Liver (tissue), 9 donors: ENCODE data around the gene SETD6. TPM values are rescaled to one million over a fixed set of nuclear protein-coding genes. Genes with fewer than 3 reads are reported as not detected.

Source experiments
- DNase-seq: peaks from one replicate; pipeline ENCODE4 v3.0.0-alpha.2; 2017; ENCODE audit warnings: low spot score
- H3K27ac ChIP-seq, 2 donors: one replicate each; pipeline ENCODE4 v1.7.0; 2013; ENCODE audit warnings: inconsistent platforms in 2 of 2, low read length in 2 of 2, control low read depth in 1 of 2, low read depth in 1 of 2, mild to moderate bottlenecking in 1 of 2
- H3K27me3 ChIP-seq, 4 donors: one replicate each; pipeline versions ENCODE4 v1.6.1 to v1.7.0; 2013; ENCODE audit warnings: low read length in 3 of 4, inconsistent platforms in 1 of 4, mild to moderate bottlenecking in 1 of 4, moderate library complexity in 1 of 4; ENCODE audit not compliant: control insufficient read depth in 4 of 4, insufficient read depth in 4 of 4
- H3K36me3 ChIP-seq, 4 donors: one replicate each; pipeline versions ENCODE4 v1.6.1 to v1.7.0; 2013; ENCODE audit warnings: low read length in 3 of 4, mild to moderate bottlenecking in 3 of 4, low read depth in 1 of 4, moderate library complexity in 1 of 4; ENCODE audit not compliant: control insufficient read depth in 4 of 4, insufficient read depth in 3 of 4
- H3K4me1 ChIP-seq, 4 donors: one replicate each; pipeline versions ENCODE4 v1.6.1 to v1.7.0; 2013; ENCODE audit warnings: low read length in 3 of 4, mild to moderate bottlenecking in 3 of 4, moderate library complexity in 1 of 4; ENCODE audit not compliant: control insufficient read depth in 4 of 4, insufficient read depth in 4 of 4
- H3K4me3 ChIP-seq, 3 donors: one replicate each; pipeline versions ENCODE4 v1.6.1 to v1.7.0; 2013; ENCODE audit warnings: low read length in 3 of 3, control low read depth in 1 of 3, low read depth in 1 of 3, mild to moderate bottlenecking in 1 of 3
- H3K9ac ChIP-seq, 2 donors: one replicate each; pipeline ENCODE4 v1.7.0; 2013; ENCODE audit warnings: low read length in 2 of 2, mild to moderate bottlenecking in 2 of 2, moderate library complexity in 2 of 2, control low read depth in 1 of 2, low read depth in 1 of 2
- H3K9me3 ChIP-seq, 4 donors: one replicate each; pipeline versions ENCODE4 v1.6.1 to v1.7.0; 2013; ENCODE audit warnings: low read length in 3 of 4; ENCODE audit not compliant: control insufficient read depth in 4 of 4
- EGR1 ChIP-seq, 2 donors: IDR thresholded peaks; 2 replicates each; pipeline ENCODE4 v1.6.1; 2016 to 2018; ENCODE audit warnings: antibody characterized with exemption in 2 of 2, low read depth in 2 of 2
- FOXA1 ChIP-seq: IDR thresholded peaks from 2 replicates; pipeline ENCODE4 v1.6.1; 2016; ENCODE audit warnings: antibody characterized with exemption
- FOXA2 ChIP-seq: IDR thresholded peaks from 2 replicates; pipeline ENCODE4 v1.6.1; 2016; ENCODE audit warnings: antibody characterized with exemption
- HNF4A ChIP-seq, 2 donors: conservative IDR thresholded peaks; 2 replicates each; pipeline ENCODE4 v1.6.1; 2016; ENCODE audit warnings: antibody characterized with exemption in 2 of 2, mild to moderate bottlenecking in 2 of 2
- HNF4G ChIP-seq: IDR thresholded peaks from 2 replicates; pipeline ENCODE4 v1.6.1; 2016; ENCODE audit warnings: antibody characterized with exemption
- JUND ChIP-seq, 2 donors: IDR thresholded peaks; 2 replicates each; pipeline ENCODE4 v1.6.1; 2016; ENCODE audit warnings: antibody characterized with exemption in 2 of 2
- RAD21 ChIP-seq, 2 donors: IDR thresholded peaks; 2 replicates each; pipeline ENCODE4 v1.6.1; 2016; ENCODE audit warnings: antibody characterized with exemption in 2 of 2, mild to moderate bottlenecking in 2 of 2
- SP1 ChIP-seq: IDR thresholded peaks from 2 replicates; pipeline ENCODE4 v1.6.1; 2018; ENCODE audit warnings: antibody characterized with exemption, mild to moderate bottlenecking
- YY1 ChIP-seq: IDR thresholded peaks from 2 replicates; pipeline ENCODE4 v1.6.1; 2016; ENCODE audit warnings: antibody characterized with exemption, mild to moderate bottlenecking
- WGBS: extraction: QIAGEN DNeasy Blood & Tissue Kit; methylation state at CpG from one replicate; pipeline ENCODE4 v1.1.7; 2013; 5-methylcytosine and 5-hydroxymethylcytosine counted together
- polyA plus RNA-seq, 2 donors: library from polyadenylated mRNA; stranded (reverse) in 1 of 2; unstranded in 1 of 2; fragments of 200-250 nt in 1 of 2; fragments of >200 nt in 1 of 2; fragmentation: Nextera tagmentation in 1 of 2; extraction: Ambion mirVana in 1 of 2; gene quantifications; one replicate each; pipeline versions ENCODE4 v1.2.1 to v1.2.3, GENCODE V29; 2013 to 2015
- total RNA-seq, 2 donors: library from RNA; depleted of rRNA; stranded (reverse); fragments of >200 nt; gene quantifications; one replicate each; pipeline ENCODE4 v1.2.3, GENCODE V29; 2014
- TF ChIP-seq, protein P1 (sequence below): IDR thresholded peaks from 2 replicates; pipeline ENCODE4 v1.6.1; 2016; ENCODE audit warnings: antibody characterized with exemption
- TF ChIP-seq, protein P2 (sequence below): fragments of 150-350 bp; IDR thresholded peaks from 2 replicates; pipeline ENCODE4 v1.5.1; 2017; ENCODE audit warnings: improper control_type of control experiment, low read depth, low read length; ENCODE audit not compliant: missing input control
- TF ChIP-seq, protein P3 (sequence below): IDR thresholded peaks from 2 replicates; pipeline ENCODE4 v1.6.1; 2016; ENCODE audit warnings: antibody characterized with exemption
- donor health status: healthy.
- donor health status: healthy.
- donor health status: healthy.
- donor health status: healthy.
- donor health status: healthy.

Gene SETD6
- total and polyA plus RNA-seq, 4 donors, result 6.9 to 17.7 (median 10.2) TPM

DNA sequence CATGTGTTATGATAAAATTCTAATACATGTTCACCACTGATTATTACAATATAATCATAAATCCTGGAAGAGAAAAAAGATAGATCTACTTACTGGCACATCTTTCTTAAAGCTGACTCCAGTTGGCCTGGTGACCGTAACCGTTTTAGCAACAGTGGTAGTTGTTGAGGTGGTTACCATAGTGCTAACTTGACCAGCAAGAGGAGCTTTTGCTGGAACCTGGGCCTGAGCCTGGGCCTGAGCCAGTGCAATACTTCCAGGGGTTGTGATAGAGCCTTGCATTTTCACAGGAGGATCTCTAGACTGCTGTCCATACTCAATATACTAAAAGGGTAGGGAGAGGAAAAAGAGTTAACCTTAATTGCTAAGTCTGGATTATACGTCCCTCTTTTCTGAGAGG lies 36.2 kb downstream of the SETD6 start:
- Histone ChIP-seq H3K27me3 (no peaks in the 10 kb centered on the region), H3K4me1 (no peaks in the 10 kb centered on the region), H3K4me3 (no peak overlapping the region), H3K9me3 (no peaks in the 10 kb centered on the region), H3K9ac (no peak overlapping the region), H3K27ac (no peak overlapping the region), H3K36me3 (peaks cover 13 to 90% (median 84%) of the 10 kb centered on the region in 4 donors)
- TF ChIP-seq FOXA2 (no peak), YY1 (no peak), EGR1 (IDR thresholded peaks at IDR 0.05; ENCODE audit: low read depth in 2 of 2) (no peak), FOXA1 (no peak), RAD21 (IDR thresholded peaks at IDR 0.05) (no peak)
- TF ChIP-seq, protein P1, sequence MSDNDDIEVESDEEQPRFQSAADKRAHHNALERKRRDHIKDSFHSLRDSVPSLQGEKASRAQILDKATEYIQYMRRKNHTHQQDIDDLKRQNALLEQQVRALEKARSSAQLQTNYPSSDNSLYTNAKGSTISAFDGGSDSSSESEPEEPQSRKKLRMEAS, result no peak
- TF ChIP-seq, protein P2, sequence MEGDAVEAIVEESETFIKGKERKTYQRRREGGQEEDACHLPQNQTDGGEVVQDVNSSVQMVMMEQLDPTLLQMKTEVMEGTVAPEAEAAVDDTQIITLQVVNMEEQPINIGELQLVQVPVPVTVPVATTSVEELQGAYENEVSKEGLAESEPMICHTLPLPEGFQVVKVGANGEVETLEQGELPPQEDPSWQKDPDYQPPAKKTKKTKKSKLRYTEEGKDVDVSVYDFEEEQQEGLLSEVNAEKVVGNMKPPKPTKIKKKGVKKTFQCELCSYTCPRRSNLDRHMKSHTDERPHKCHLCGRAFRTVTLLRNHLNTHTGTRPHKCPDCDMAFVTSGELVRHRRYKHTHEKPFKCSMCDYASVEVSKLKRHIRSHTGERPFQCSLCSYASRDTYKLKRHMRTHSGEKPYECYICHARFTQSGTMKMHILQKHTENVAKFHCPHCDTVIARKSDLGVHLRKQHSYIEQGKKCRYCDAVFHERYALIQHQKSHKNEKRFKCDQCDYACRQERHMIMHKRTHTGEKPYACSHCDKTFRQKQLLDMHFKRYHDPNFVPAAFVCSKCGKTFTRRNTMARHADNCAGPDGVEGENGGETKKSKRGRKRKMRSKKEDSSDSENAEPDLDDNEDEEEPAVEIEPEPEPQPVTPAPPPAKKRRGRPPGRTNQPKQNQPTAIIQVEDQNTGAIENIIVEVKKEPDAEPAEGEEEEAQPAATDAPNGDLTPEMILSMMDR, result no peak
- 88% methylated on average over 3 of the region's 3 CpGs for WGBS
- DNase-seq, result no peak

DNA sequence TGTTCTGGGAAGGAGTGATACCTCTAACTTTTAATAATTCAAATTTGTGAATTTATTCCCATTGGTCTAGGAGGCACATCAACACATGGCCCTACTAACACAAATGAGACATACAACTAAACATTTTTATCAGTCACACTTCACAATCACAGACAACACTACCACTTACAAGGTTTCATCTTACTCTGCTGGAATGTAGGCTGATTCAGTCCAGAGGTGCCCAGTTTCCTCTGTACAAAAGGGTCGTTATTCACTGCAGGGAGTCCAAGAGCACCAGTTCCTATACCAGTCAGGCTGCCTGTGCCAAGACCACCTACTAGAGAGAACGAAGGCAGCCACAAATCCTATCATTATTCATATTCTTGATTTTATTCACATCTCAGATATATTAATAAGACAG lies 41.4 kb downstream of the SETD6 start:
- Histone ChIP-seq H3K4me1 (no peaks in the 10 kb centered on the region), H3K4me3 (no peak overlapping the region), H3K9me3 (no peaks in the 10 kb centered on the region), H3K27ac (no peak overlapping the region), H3K27me3 (no peaks in the 10 kb centered on the region), H3K9ac (no peak overlapping the region), H3K36me3 (peaks cover 14 to 78% (median 72%) of the 10 kb centered on the region in 4 donors)
- no peak for TF ChIP-seq HNF4G
- TF ChIP-seq SP1, result no peak
- DNase-seq, result no peak
- 88% methylated on average over 2 of the region's 2 CpGs for WGBS

DNA sequence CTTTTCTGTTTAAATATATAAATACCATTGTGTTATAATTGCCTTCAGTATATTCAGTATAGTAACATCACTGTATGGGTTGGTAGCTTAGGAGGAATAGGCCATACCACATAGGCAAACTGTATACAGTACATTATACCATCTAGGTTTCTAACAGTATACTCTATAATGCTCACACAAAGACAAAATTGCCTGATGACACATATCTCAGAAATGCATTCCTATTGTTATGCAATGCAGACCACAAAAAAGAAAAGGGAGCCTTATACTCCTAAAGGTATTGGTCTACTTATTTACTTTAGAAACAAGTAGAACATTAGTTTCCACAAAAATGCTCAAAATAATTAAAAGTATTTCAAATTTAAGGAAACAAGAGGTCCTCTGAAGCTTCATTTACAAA lies 47.9 kb downstream of the SETD6 start:
- Histone ChIP-seq H3K4me3 (no peak overlapping the region), H3K36me3 (peaks cover 10 to 64% (median 44%) of the 10 kb centered on the region in 4 donors), H3K9ac (no peak overlapping the region), H3K27me3 (no peaks in the 10 kb centered on the region), H3K27ac (no peak overlapping the region), H3K4me1 (no peaks in the 10 kb centered on the region), H3K9me3 (no peaks in the 10 kb centered on the region)
- DNase-seq, result no peak
- TF ChIP-seq, protein P2, result no peak
- TF ChIP-seq JUND (IDR thresholded peaks at IDR 0.05), result no peak
- TF ChIP-seq, protein P3, sequence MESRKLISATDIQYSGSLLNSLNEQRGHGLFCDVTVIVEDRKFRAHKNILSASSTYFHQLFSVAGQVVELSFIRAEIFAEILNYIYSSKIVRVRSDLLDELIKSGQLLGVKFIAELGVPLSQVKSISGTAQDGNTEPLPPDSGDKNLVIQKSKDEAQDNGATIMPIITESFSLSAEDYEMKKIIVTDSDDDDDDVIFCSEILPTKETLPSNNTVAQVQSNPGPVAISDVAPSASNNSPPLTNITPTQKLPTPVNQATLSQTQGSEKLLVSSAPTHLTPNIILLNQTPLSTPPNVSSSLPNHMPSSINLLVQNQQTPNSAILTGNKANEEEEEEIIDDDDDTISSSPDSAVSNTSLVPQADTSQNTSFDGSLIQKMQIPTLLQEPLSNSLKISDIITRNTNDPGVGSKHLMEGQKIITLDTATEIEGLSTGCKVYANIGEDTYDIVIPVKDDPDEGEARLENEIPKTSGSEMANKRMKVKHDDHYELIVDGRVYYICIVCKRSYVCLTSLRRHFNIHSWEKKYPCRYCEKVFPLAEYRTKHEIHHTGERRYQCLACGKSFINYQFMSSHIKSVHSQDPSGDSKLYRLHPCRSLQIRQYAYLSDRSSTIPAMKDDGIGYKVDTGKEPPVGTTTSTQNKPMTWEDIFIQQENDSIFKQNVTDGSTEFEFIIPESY, result no peak
- TF ChIP-seq FOXA1, result no peak
- TF ChIP-seq YY1, result no peak
- no peak for TF ChIP-seq FOXA2
- TF ChIP-seq HNF4A (conservative IDR thresholded peaks at IDR 0.05), result no peak
- TF ChIP-seq, protein P1, result no peak
- TF ChIP-seq RAD21 (IDR thresholded peaks at IDR 0.05), result no peak
